Uterus (tissue), 4 donors: ENCODE results near the gene PRXL2A. TPM values are rescaled to one million over a fixed set of nuclear protein-coding genes. Genes with fewer than 3 reads are reported as not detected.

Experiments
- DNase-seq, 2 donors: peaks; one replicate each; pipeline ENCODE4 v3.0.0-alpha.2; 2019 to 2020
- H3K27ac ChIP-seq, 2 donors: fragments of 200-600 bp; sonication (generic); 1 replicate in 1 of 2; 2 replicates in 1 of 2; pipeline ENCODE4 v1.5.1; 2016 to 2018
- H3K27me3 ChIP-seq, 2 donors: fragments of 200-600 bp; sonication (generic); one replicate each; pipeline ENCODE4 v1.5.1; 2018 to 2019; ENCODE audit warnings: control low read depth in 1 of 2
- H3K36me3 ChIP-seq, 2 donors: fragments of 200-600 bp; sonication (generic); one replicate each; pipeline ENCODE4 v1.5.1; 2019; ENCODE audit warnings: control low read depth in 1 of 2
- H3K4me1 ChIP-seq, 2 donors: fragments of 200-600 bp; sonication (generic); one replicate each; pipeline ENCODE4 v1.5.1; 2018 to 2019; ENCODE audit warnings: control low read depth in 1 of 2
- H3K4me3 ChIP-seq, 2 donors: fragments of 200-600 bp; sonication (generic); 1 replicate in 1 of 2; 2 replicates in 1 of 2; pipeline ENCODE4 v1.5.1; 2018 to 2019; ENCODE audit warnings: mild to moderate bottlenecking in 1 of 2
- H3K9me3 ChIP-seq, 2 donors: fragments of 200-600 bp; sonication (generic); one replicate each; pipeline ENCODE4 v1.5.1; 2019; ENCODE audit warnings: control low read depth in 1 of 2
- CTCF ChIP-seq, 4 experiments: fragments of 200-600 bp in 2 of 4; fragments of 450-650 bp in 2 of 4; sonication (generic) in 2 of 4; IDR thresholded peaks; one replicate each; pipeline ENCODE4 v1.5.1; 2016 to 2019; ENCODE audit warnings: antibody characterized with exemption in 4 of 4, mild to moderate bottlenecking in 2 of 4, moderate library complexity in 1 of 4
- POLR2A ChIP-seq, 2 donors: fragments of 450-650 bp; IDR thresholded peaks; one replicate each; pipeline ENCODE4 v1.6.1; 2016; ENCODE audit warnings: antibody characterized with exemption in 2 of 2, mild to moderate bottlenecking in 1 of 2, moderate library complexity in 1 of 2
- intact Hi-C: fragments of 100-400 bp; cut with DNase I; formaldehyde crosslinking; loops from one replicate; pipeline ENCODE4 v1.15.1; 2023; ENCODE audit warnings: low total_unique reads
- total RNA-seq, 4 donors: library from RNA; depleted of rRNA in 3 of 4; stranded (reverse); fragments of >200 nt in 3 of 4; gene quantifications; one replicate each; pipeline versions ENCODE4 v1.1.0 to v1.2.4, GENCODE V29; 2014 to 2023
- donor health status: DM: yes; HTN: yes; CAD: no.

Gene PRXL2A
- total RNA-seq, 4 donors from 2014 or later = 12.3 to 70.7 (median 50.9) TPM

DNA sequence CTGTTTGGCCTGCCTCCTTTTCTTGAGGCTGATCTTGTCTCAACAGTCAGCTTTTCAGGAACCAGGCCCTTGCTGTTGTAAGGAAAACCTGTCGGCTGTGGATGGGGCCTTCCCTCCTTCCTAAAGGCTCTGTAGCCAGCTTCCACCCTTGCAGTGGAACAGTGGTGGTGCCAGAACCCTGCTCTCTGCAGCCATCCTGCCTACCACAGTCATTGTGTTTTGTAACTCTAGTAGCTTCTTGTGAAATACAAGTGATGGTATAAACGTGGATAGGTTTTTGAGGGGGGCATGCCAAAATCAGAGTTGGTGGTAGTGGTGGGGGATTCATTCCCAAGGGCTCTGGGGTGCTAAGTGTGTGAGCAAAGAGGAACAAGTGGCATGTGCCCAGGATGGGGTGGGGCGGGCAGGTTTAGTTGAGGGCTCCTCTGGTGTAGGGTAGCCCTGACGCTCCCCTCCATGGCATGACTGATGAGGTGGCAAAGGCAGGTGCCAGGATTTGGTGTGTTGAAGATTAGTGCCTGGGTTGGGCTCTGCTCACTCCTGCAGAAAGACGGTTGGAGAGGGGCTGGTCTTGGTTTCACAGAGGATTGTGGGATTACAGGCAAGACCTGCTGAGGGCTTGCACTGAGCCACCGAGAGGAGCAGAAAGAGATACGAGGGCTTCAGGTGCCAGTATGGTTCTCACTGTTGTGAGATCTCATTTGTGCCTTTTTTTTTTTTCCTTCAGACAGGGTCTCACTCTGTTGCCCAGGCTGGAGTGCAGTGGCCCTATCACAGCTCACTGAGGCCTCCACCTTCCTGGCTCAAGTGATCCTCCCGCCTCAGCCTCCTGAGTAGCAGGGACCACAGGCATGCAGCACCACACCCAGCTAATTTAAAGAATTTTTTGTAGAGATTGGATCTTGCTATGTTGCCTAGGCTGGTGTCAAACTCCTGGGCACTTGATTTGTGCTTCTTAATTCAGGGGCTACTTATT, 53.1 kb downstream of the PRXL2A start:
- TF ChIP-seq POLR2A (IDR thresholded peaks at IDR 0.05) (no peak), CTCF (IDR thresholded peaks at IDR 0.05) (no peak)
- no peak for DNase-seq
- Histone ChIP-seq H3K4me1 (peaks cover 8 to 19% of the 10 kb centered on the region in 2 donors), H3K27me3 (no peaks in the 10 kb centered on the region), H3K36me3 (no peaks in the 10 kb centered on the region), H3K9me3 (no peaks in the 10 kb centered on the region), H3K27ac (peak overlapping the region; percentile 62 to 83), H3K4me3 (no peak overlapping the region)
- intact Hi-C loops = no loop called here

DNA sequence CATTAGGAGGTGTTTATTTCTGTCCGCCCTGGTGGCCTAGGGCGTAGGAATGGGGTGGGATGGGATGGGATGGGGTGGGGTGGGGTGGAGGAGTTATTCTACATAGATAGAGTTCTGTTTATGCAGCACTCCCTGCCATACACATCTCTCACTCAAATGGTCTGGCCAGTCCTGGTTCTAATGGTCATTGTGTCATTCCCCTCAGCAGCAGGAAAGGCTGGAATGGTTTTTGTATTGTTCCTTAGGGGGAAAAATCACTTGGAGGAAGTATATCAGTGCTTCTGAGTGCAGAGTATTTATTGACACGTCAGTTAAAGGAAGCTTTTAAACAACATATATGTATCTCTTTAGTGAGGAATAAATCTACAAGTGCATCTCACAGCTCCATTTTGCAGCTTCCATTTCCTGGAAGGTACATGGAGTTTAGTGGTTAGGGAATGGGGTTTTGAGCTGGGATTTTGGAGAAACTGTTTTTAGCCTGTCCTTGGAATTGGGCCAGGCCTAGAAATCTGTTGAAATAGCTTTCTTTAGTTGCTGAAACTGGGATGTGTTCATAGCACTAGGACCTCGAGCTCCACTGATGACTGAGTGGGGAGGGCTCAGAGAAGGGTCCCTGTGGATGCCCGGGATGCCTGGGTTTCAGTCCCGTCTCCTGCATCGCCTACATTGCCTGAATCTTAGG, 54.1 kb downstream of the PRXL2A start:
- Histone ChIP-seq H3K36me3 (no peaks in the 10 kb centered on the region), H3K4me3 (no peak overlapping the region), H3K27me3 (no peaks in the 10 kb centered on the region), H3K27ac (peak overlapping the region; percentile 62 to 83), H3K9me3 (no peaks in the 10 kb centered on the region), H3K4me1 (peaks cover 8 to 19% of the 10 kb centered on the region in 2 donors)
- DNase-seq = peak in 1 of 2 donors; percentile 58
- no peak for TF ChIP-seq CTCF (IDR thresholded peaks at IDR 0.05)
- TF ChIP-seq POLR2A (IDR thresholded peaks at IDR 0.05) = no peak
- intact Hi-C loops = no loop called here

- intact Hi-C loops = no loop called here
- Histone ChIP-seq H3K27ac (peak overlapping the region; percentile 68 to 83), H3K4me3 (no peak overlapping the region)
These were observed 54.8 kb downstream of the PRXL2A start for GRCh38 chr10:80462981-80463741.

GRCh38 chr10:80463868-80464267, 55.5 kb downstream of the PRXL2A start:
- H3K4me1 ChIP-seq = peaks cover 8 to 29% of the 10 kb centered on the region in 2 donors
- DNase-seq = no peak
- no peak overlapping the region for H3K4me3 ChIP-seq
- peak overlapping the region; percentile 68 to 83 for H3K27ac ChIP-seq
- no peak for TF ChIP-seq POLR2A (IDR thresholded peaks at IDR 0.05)
- no peaks in the 10 kb centered on the region for H3K27me3 ChIP-seq
- intact Hi-C loops = no loop called here
- H3K9me3 ChIP-seq = no peaks in the 10 kb centered on the region
- no peaks in the 10 kb centered on the region for H3K36me3 ChIP-seq

More at GRCh38 chr10:80462981-80463741, 54.8 kb downstream of the PRXL2A start:
- Histone ChIP-seq H3K27me3 (no peaks in the 10 kb centered on the region), H3K36me3 (no peaks in the 10 kb centered on the region), H3K4me1 (peaks cover 8 to 26% of the 10 kb centered on the region in 2 donors), H3K9me3 (no peaks in the 10 kb centered on the region)
- TF ChIP-seq CTCF (IDR thresholded peaks at IDR 0.05) (no peak), POLR2A (IDR thresholded peaks at IDR 0.05) (no peak)
- DNase-seq = no peak
